Measurements from ENCODE around the gene PTPRN2. TPM values are rescaled to one million over a fixed set of nuclear protein-coding genes. Genes with fewer than 3 reads are reported as not detected.

PTPRN2 gene
- total and polyA plus RNA-seq, 3 experiments from 2014 or later: 0.33 to 1.2 (median 0.42) TPM

DNA sequence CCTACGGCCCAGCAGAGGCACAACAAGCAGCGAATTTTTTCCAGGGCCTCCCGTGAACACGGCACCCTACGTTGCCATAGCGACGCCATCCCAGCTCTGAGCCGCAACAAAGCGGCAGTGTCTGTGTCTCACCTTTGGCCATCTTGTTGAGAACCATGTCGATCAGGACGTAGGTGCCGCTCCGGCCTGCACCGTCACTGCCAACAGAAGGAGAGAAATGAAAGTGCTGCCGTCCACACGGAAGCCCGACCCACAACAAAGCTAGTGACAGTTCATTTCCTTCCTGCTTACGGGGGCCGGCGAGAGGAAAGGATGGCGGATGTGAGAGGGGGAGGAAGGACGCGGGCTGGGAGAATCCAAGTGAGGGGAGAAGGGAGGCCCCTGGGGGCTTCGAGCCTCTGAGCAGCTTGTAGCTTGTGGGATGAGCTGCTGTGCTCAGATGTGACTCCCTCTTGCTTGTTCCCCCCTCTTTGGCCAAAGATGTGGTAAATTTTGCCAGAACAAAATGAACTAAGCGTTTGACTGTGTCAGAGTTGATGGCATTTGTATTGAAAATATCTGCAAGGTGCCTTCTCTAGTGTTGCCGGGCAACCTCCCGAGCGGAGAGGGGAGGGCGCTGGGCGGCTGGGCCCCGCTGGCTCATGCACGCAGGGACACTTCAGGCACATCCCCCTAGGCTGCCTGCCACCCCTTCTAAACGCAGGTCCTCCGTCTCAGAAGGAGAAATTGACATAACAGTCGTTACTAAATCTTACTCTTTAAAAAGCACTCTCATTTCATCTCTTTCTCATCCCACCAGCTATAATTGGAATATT is 1018.6 kb downstream of the PTPRN2 start:
- Mint-ChIP-seq H3K27ac (peak overlapping the region; percentile 70 to 96 (median 84)), H3K36me3 (peaks cover 0 to 2% (median 1%) of the 10 kb centered on the region in 3 donors), H3K9me3 (peaks cover 0 to 2% (median 0%) of the 10 kb centered on the region in 5 donors), H3K4me1 (peaks cover 30 to 41% (median 31%) of the 10 kb centered on the region in 3 donors), H3K4me3 (peak overlapping the region; percentile 86 to 99 (median 91)), H3K27me3 (peaks cover 13 to 14% of the 10 kb centered on the region in 2 donors)
- Histone ChIP-seq H3K27me3 (ENCODE audit: insufficient read depth, low read length, poor library complexity, severe bottlenecking) (no peaks in the 10 kb centered on the region), H3K9me3 (ENCODE audit: low read length) (no peaks in the 10 kb centered on the region), H3K27ac (ENCODE audit: low read depth, low read length) (peak overlapping the region; percentile 13), H3K36me3 (ENCODE audit: insufficient read depth, low read length) (no peaks in the 10 kb centered on the region), H3K4me1 (ENCODE audit: insufficient read depth, low read length) (peaks cover 16% of the 10 kb centered on the region), H3K4me3 (ENCODE audit: low read length) (peak overlapping the region; percentile 60)
- ChIA-PET POLR2A (interaction anchor here (0.7 kb wide), 1 partner anchor 97 kb away, joined by 3 read pairs; no protein-coding TSS in a partner anchor), CTCF (interaction anchor here (0.9 kb wide), 1 partner anchor 94 kb away, joined by 3 read pairs; no protein-coding TSS in a partner anchor)
- peak; percentile 41 to 81 (median 62) for DNase-seq

DNA sequence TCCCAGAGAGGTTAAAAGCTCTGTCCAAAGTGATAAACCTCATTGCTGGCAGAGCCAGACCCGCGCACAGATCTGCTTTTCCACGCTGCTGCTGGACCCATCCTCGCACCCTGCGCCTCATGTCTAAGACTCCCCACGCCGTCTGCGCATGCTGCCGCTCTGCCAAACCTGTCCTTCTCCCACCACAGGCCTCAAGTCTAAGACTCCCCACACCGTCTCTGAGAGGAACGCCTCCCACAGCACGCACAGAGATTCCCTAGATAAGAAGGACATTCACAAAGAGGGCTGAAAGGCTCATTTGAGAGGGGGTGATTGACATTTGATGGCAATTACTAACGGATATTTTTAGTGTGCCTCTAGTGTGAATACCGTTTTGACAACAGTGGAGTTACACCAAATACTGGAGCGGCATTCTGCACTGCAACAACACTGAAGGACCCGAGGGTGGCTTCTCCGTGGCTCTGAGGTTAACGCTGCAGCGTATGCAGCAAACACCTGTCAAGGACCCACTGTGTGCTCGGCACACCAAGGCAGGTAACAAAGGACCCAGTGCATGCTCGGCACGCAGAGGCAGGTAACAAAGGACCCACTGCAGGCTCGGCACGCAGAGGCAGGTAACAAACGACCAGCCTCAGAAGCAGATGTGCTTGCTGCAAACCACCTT is 1019.4 kb downstream of the PTPRN2 start:
- no peak overlapping the region for H3K27ac ChIP-seq (ENCODE audit: low read depth, low read length)
- H3K9me3 ChIP-seq (ENCODE audit: low read length): no peaks in the 10 kb centered on the region
- peak overlapping the region; percentile 3 to 96 (median 84) for H3K27ac Mint-ChIP-seq
- peak overlapping the region; percentile 60 for H3K4me3 ChIP-seq (ENCODE audit: low read length)
- H3K36me3 ChIP-seq (ENCODE audit: insufficient read depth, low read length): no peaks in the 10 kb centered on the region
- ChIA-PET CTCF (interaction anchor here (0.9 kb wide), 1 partner anchor 94 kb away, joined by 3 read pairs; no protein-coding TSS in a partner anchor), POLR2A (no interaction called here)
- H3K27me3 Mint-ChIP-seq: peaks cover 7 to 9% of the 10 kb centered on the region in 2 donors
- peak in 2 of 5 donors; percentile 6 to 43 for DNase-seq
- peaks cover 16% of the 10 kb centered on the region for H3K4me1 ChIP-seq (ENCODE audit: insufficient read depth, low read length)
- H3K9me3 Mint-ChIP-seq: peaks cover 0 to 2% (median 0%) of the 10 kb centered on the region in 5 donors
- peaks cover 0 to 2% (median 1%) of the 10 kb centered on the region in 3 donors for H3K36me3 Mint-ChIP-seq
- peaks cover 25 to 36% (median 28%) of the 10 kb centered on the region in 3 donors for H3K4me1 Mint-ChIP-seq
- H3K4me3 Mint-ChIP-seq: peak overlapping the region; percentile 86 to 99 (median 91)
- no peaks in the 10 kb centered on the region for H3K27me3 ChIP-seq (ENCODE audit: insufficient read depth, low read length, poor library complexity, severe bottlenecking)

DNA sequence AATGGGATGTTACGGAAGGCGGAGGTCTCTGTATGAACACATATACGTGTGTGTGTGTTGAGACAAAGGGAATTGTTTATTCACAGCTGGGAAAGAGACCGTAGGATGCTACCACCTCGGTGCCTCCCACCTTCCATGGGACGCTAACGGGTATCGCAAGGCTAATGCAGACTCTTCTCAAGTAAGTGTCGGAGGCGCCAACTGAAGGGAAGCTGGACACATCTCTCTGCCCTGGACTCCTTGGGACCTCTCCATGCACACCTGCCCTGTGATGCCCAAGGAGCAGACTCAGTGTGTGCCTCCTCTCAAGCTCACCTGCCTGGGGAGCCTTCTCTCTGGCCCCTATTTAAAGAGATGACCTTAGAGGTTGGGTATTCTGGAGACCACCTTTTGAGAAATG is 1020.0 kb downstream of the PTPRN2 start:
- CTCF ChIA-PET: no interaction called here
- Mint-ChIP-seq H3K4me3 (peak overlapping the region in 6 of 7 donors; percentile 86 to 99 (median 91)), H3K27me3 (peaks cover 5 to 9% of the 10 kb centered on the region in 2 donors), H3K36me3 (peaks cover 0 to 2% (median 1%) of the 10 kb centered on the region in 3 donors), H3K4me1 (peaks cover 25 to 36% (median 28%) of the 10 kb centered on the region in 3 donors), H3K9me3 (peaks cover 0 to 2% (median 0%) of the 10 kb centered on the region in 5 donors), H3K27ac (peak overlapping the region in 4 of 8 donors; percentile 19 to 95 (median 69))
- POLR2A ChIA-PET: no interaction called here
- no peak overlapping the region for H3K27ac ChIP-seq (ENCODE audit: low read depth, low read length)
- peak in 1 of 5 donors; percentile 37 for DNase-seq
- no peaks in the 10 kb centered on the region for H3K9me3 ChIP-seq (ENCODE audit: low read length)
- H3K36me3 ChIP-seq (ENCODE audit: insufficient read depth, low read length): no peaks in the 10 kb centered on the region
- peaks cover 16% of the 10 kb centered on the region for H3K4me1 ChIP-seq (ENCODE audit: insufficient read depth, low read length)
- H3K27me3 ChIP-seq (ENCODE audit: insufficient read depth, low read length, poor library complexity, severe bottlenecking): no peaks in the 10 kb centered on the region
- no peak overlapping the region for H3K4me3 ChIP-seq (ENCODE audit: low read length)

DNA sequence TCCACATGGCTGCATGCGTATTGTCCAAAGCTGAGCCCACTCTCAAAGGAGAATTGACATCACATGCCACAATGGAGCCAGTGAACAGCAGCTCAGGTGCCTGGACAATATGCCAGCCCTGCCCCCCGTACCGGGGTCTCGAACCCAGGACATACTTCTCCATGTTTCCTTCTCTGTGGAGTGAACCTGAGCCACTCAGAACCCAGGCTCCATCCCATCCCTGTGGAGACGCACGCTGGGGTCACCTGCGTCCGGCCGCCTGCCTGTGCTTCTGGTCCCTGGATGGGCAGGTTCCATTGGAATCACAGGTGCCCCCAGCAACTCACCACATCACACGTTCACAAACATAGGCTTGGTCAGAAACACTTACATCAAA is 1021.0 kb downstream of the PTPRN2 start:
- peak overlapping the region in 1 of 8 donors; percentile 63 for H3K27ac Mint-ChIP-seq
- CTCF ChIA-PET: interaction anchor here (1.4 kb wide), 1 partner anchor 9 kb away, joined by 3 read pairs; no protein-coding TSS in a partner anchor

DNA sequence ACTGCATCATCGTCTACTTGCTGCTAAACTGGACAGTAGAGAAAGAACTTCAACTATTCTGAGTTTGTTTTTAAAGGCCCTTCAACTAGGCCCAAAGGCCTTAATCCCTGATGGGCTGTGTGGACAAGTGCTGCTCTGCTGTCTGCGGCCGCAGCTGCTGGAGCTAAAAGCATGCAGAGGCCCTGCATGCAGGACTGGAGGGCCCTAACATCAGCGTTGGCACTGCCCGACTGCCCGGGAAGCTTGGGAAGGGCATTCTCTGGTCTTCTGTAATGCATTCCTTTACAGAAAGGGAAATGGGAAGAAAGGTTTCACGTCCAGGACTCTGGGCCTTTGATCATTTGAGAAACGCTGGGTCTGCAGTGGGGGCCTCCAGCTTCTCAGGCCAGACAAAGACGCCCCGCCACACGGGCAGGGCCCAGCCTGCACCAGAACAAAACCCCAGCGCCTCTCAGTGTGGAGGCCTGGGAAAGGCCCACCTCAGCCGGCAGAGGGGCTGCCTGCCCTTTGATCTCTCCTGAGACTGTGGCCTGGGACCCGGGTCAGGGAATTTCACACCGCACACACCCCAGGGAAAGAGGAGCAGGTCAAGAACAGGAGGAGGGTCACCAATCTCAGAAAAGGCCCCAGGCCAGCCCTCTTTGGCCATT is 1021.5 kb downstream of the PTPRN2 start:
- no peak overlapping the region for H3K4me3 ChIP-seq (ENCODE audit: low read length)
- no peak overlapping the region for H3K27ac Mint-ChIP-seq
- H3K36me3 Mint-ChIP-seq: peaks cover 0 to 2% (median 0%) of the 10 kb centered on the region in 3 donors
- H3K27me3 ChIP-seq (ENCODE audit: insufficient read depth, low read length, poor library complexity, severe bottlenecking): no peaks in the 10 kb centered on the region
- H3K9me3 Mint-ChIP-seq: peaks cover 0 to 2% (median 0%) of the 10 kb centered on the region in 5 donors
- peaks cover 0 to 9% of the 10 kb centered on the region in 2 donors for H3K27me3 Mint-ChIP-seq
- DNase-seq: peak in 1 of 5 donors; percentile 30
- peak overlapping the region in 1 of 7 donors; percentile 18 for H3K4me3 Mint-ChIP-seq
- ChIA-PET POLR2A (no interaction called here), CTCF (interaction anchor here (1.4 kb wide), 1 partner anchor 9 kb away, joined by 3 read pairs; no protein-coding TSS in a partner anchor)
- H3K9me3 ChIP-seq (ENCODE audit: low read length): no peaks in the 10 kb centered on the region
- peaks cover 16% of the 10 kb centered on the region for H3K4me1 ChIP-seq (ENCODE audit: insufficient read depth, low read length)
- no peak overlapping the region for H3K27ac ChIP-seq (ENCODE audit: low read depth, low read length)
- H3K36me3 ChIP-seq (ENCODE audit: insufficient read depth, low read length): no peaks in the 10 kb centered on the region
- peaks cover 25 to 36% (median 28%) of the 10 kb centered on the region in 3 donors for H3K4me1 Mint-ChIP-seq

More for the DNA sequence above, 1021.0 kb downstream of the PTPRN2 start:
- peaks cover 16% of the 10 kb centered on the region for H3K4me1 ChIP-seq (ENCODE audit: insufficient read depth, low read length)
- no peaks in the 10 kb centered on the region for H3K27me3 ChIP-seq (ENCODE audit: insufficient read depth, low read length, poor library complexity, severe bottlenecking)
- no peak overlapping the region for H3K4me3 ChIP-seq (ENCODE audit: low read length)
- Mint-ChIP-seq H3K36me3 (peaks cover 0 to 2% (median 0%) of the 10 kb centered on the region in 3 donors), H3K4me1 (peaks cover 25 to 36% (median 28%) of the 10 kb centered on the region in 3 donors), H3K9me3 (peaks cover 0 to 2% (median 0%) of the 10 kb centered on the region in 5 donors), H3K27me3 (peaks cover 0 to 9% of the 10 kb centered on the region in 2 donors), H3K4me3 (no peak overlapping the region)
- no peak overlapping the region for H3K27ac ChIP-seq (ENCODE audit: low read depth, low read length)
- H3K36me3 ChIP-seq (ENCODE audit: insufficient read depth, low read length): no peaks in the 10 kb centered on the region
- H3K9me3 ChIP-seq (ENCODE audit: low read length): no peaks in the 10 kb centered on the region
- peak in 1 of 5 donors; percentile 33 for DNase-seq
- POLR2A ChIA-PET: no interaction called here

DNA sequence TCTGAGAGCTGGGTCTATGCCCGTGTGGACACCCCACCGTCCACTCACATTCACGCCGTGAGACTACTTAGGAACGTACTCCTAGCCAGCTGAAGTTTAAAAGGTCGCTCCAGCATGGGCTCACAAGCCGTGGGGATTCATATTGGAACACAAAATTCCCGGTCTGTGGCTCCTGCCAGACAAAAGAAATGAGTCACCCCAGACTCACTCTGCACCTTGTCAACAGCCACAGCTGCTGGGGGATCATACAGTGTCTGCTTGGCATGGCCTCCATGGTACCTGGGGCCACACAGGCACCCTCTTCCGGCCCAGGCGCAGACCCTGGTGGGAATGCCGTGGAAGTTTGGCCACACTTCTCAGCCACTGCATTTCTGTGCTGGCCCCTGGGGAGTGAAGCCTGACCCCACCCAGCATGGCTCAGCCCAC is 1022.4 kb downstream of the PTPRN2 start:
- Mint-ChIP-seq H3K4me3 (no peak overlapping the region), H3K9me3 (peaks cover 0 to 2% (median 0%) of the 10 kb centered on the region in 5 donors)

DNA sequence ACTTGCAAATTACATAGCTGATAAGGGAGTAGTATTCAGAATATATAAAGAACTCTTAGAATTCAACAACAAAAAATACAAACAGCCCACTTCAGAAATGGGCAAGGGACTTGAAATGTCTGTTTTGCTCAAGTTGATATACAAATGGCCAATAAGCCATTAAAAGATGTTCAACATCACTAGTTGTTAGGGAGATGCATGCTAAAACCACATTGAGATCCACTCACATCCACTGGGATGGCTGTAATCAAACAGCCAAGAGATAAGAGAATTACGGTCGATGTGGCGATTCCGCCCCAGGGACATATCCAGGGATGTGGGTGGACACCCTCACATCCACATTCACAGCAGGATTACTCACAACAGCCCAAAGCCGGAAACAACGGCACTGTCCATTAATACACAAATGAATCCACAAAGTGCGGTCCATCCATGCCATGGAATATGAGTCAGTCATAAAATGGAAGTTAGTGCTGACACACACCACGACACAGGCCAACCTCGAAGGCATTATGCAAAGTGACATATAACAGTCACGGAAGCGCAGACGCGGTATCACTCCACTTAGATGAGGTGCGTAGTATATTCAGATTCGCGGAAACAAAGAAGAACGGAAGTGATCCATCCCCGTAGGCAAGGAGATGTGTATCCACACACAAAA is 1023.0 kb downstream of the PTPRN2 start:
- H3K9me3 Mint-ChIP-seq: peaks cover 0 to 2% (median 0%) of the 10 kb centered on the region in 5 donors
- ChIA-PET CTCF (no interaction called here), POLR2A (no interaction called here)
- Histone ChIP-seq H3K36me3 (ENCODE audit: insufficient read depth, low read length) (no peaks in the 10 kb centered on the region), H3K4me3 (ENCODE audit: low read length) (no peak overlapping the region), H3K9me3 (ENCODE audit: low read length) (no peaks in the 10 kb centered on the region), H3K27ac (ENCODE audit: low read depth, low read length) (no peak overlapping the region), H3K27me3 (ENCODE audit: insufficient read depth, low read length, poor library complexity, severe bottlenecking) (no peaks in the 10 kb centered on the region), H3K4me1 (ENCODE audit: insufficient read depth, low read length) (peaks cover 16% of the 10 kb centered on the region)
- peak overlapping the region in 1 of 7 donors; percentile 8 for H3K4me3 Mint-ChIP-seq
- H3K27ac Mint-ChIP-seq: no peak overlapping the region
- peak in 1 of 5 donors; percentile 30 for DNase-seq
- H3K4me1 Mint-ChIP-seq: peaks cover 19 to 25% (median 20%) of the 10 kb centered on the region in 3 donors
- H3K27me3 Mint-ChIP-seq: peaks cover 0 to 3% of the 10 kb centered on the region in 2 donors
- peaks cover 0 to 2% (median 0%) of the 10 kb centered on the region in 3 donors for H3K36me3 Mint-ChIP-seq

More for the DNA sequence above, 1022.4 kb downstream of the PTPRN2 start:
- H3K4me3 ChIP-seq (ENCODE audit: low read length): no peak overlapping the region
- DNase-seq: peak in 1 of 5 donors; percentile 15
- H3K4me1 ChIP-seq (ENCODE audit: insufficient read depth, low read length): peaks cover 16% of the 10 kb centered on the region
- Mint-ChIP-seq H3K27me3 (peaks cover 0 to 3% of the 10 kb centered on the region in 2 donors), H3K27ac (no peak overlapping the region), H3K36me3 (peaks cover 0 to 2% (median 0%) of the 10 kb centered on the region in 3 donors), H3K4me1 (peaks cover 22 to 31% (median 25%) of the 10 kb centered on the region in 3 donors)
- POLR2A ChIA-PET: no interaction called here
- no peak overlapping the region for H3K27ac ChIP-seq (ENCODE audit: low read depth, low read length)
- H3K36me3 ChIP-seq (ENCODE audit: insufficient read depth, low read length): no peaks in the 10 kb centered on the region
- CTCF ChIA-PET: no interaction called here
- H3K27me3 ChIP-seq (ENCODE audit: insufficient read depth, low read length, poor library complexity, severe bottlenecking): no peaks in the 10 kb centered on the region
- H3K9me3 ChIP-seq (ENCODE audit: low read length): no peaks in the 10 kb centered on the region

Measured in CD8-positive, alpha-beta memory T cell (primary cell).